Cerebellar nuclear complex (tissue), 1 donor: Measurements from ENCODE around the gene RIMBP2.

ENCODE experiments used
- DNase-seq, 2 experiments: peaks; one replicate each; lab custom pipeline; 2025; lab: John Stamatoyannopoulos, UW

The RIMBP2 gene

GRCh38 chr12:130484221-130484620 is 231.9 kb downstream of the RIMBP2 start:
- DNase-seq, result no peak

DNA sequence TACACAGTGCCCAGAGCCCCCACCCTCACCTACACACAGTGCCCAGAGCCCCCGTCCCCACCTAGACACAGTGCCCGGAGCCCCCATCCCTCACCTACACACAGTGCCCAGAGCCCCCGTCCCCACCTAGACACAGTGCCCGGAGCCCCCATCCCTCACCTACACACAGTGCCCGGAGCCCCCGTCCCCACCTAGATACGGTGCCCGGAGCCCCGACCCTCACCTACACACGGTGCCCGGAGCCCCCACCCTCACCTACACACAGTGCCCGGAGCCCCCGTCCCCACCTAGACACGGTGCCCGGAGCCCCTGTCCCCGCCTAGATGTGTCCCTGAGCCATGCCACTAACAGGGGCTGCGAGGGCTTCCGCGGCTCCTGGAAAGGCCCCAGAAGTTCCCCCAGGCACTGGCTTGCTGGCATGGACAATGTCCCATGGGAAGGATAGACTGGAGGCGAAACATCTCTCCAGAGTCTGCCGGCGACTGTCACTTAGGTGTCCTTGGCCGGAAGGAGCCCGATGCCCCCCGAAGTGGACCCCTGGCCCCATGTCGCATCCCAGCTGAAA is 232.4 kb downstream of the RIMBP2 start:
- no peak for DNase-seq

DNA sequence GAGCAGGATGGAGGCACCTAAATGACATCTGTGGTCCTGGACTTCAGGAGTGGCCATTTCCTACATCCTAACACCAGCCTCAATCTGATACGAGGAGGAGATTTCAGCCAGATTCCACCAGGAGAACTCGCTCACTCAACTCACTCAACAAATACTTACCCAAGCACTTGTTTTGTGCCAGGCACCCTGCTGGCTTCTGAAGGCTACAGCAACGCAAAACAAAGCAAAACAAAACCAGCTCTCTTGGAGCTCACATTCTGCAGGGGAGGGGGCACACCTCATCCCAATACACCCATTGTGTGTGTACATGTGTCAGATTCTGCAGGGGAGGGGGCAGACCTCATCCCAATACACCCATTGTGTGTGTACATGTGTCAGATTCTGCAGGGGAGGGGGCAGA is 233.7 kb downstream of the RIMBP2 start:
- DNase-seq, result no peak

DNA sequence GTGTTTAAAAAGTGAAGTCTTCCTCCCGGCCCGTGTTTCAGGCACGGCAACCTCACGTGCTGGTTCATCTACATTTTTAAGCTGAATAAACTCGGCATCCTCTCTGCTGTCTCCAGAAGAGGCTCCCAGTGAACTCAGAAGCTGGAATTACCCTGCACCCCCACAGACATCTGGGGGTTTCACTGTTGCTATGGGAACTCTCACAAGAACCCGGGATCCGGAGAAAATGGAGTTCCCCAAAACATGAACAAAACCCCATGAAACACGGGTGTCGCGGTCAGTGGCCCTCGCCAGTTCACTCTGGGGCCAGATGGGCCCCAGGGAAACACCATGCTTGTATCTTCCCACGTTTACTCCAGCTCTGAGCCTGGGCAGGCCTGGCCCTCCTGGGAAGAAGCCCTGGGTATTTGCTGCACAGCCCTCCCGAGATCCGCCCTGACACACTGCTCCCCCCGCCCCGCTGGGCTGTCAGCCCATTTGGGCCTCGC is 234.7 kb downstream of the RIMBP2 start:
- DNase-seq, result no peak

GRCh38 chr12:130480887-130481286 is 235.2 kb downstream of the RIMBP2 start:
- no peak for DNase-seq

GRCh38 chr12:130480231-130480630 is 235.9 kb downstream of the RIMBP2 start:
- no peak for DNase-seq

DNA sequence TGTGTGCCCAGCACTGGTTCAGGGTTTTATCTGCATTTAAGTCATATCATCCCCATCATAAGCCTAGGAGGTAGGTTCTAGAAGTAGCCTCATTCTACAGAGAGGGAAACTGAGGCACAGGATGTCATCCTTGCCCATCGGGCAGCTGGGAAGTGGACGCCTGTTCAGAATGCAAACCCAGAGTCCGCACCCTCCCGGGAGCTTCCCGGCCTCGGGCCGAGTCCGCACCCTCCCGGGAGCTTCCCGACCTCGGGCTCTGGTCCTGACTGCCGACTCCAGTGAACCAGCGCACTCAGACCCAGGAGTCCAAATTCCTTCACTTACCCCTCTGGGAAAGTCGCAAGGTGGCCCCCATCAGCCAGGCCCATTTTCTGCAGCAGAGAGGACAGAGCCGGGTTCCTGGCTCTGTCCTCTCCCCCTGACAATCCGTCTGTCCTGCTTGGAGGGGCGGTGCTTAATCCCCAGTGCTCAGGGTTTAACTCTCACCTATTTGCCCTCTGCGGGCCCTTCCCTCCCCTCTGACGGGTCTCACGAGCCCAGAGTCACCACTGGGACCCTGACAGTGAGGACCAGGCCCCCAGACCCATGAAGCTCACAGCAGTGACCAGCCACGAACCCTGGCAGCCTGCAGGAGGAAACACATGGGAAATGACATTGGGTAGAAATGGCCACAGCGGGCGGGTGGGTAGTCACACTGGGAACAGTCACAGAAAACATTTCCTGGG is 236.5 kb downstream of the RIMBP2 start:
- DNase-seq, result no peak

- DNase-seq, result no peak
These were observed 237.3 kb downstream of the RIMBP2 start for GRCh38 chr12:130478786-130479185.

DNA sequence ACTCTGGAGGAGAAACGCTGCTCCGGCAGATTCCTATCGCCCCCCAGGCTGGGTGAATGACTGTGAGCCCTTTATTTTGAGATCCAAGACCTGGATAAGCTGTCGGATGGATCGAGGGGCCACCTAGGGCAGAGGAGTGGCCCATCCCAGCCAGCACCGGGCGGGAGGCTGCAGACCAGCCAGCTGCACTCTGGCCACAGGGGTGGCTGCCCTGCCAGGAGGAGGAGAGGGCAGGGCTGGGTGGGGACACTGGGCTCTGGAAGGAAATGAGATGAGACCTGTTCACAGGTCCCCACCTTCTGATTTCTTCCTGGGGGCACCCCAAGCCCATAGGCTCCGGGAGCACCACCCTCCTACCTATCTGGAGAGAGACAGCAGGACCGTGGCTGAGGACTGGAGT is 238.4 kb downstream of the RIMBP2 start:
- no peak for DNase-seq

GRCh38 chr12:130477266-130477665 is 238.8 kb downstream of the RIMBP2 start:
- no peak for DNase-seq

DNA sequence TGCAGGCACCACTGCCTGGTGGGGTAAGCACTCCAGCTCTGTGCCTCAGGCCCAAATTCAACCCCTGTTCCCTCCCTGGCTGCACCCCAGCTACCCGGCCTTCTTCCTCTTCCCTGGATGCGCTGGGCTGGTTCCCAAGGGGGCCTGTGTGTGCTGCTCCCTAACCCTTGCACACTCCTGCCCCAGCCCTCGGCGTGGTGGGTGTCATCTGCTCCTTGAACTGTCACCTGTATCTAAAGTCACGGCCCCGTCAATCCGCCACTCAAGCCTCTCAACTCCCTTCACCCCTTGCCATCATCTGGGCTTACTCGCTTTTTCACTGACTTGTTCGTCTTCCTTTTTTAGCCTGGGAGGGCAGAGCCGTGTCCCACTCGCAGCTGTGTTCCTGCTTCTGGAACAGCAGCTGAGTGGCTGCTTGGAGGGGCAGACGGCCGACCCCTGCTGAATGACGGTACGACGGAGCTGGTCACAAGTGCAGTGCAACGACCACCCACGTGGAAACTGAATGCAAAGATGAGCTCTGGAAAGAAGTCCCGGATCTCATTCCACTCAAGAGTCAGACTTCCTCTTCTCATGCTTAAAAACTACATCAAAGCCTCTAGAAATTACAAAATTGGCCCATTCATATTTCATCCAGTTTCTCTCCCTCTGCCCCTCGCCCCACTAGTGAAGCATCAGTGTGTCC is 239.5 kb downstream of the RIMBP2 start:
- DNase-seq, result no peak

DNA sequence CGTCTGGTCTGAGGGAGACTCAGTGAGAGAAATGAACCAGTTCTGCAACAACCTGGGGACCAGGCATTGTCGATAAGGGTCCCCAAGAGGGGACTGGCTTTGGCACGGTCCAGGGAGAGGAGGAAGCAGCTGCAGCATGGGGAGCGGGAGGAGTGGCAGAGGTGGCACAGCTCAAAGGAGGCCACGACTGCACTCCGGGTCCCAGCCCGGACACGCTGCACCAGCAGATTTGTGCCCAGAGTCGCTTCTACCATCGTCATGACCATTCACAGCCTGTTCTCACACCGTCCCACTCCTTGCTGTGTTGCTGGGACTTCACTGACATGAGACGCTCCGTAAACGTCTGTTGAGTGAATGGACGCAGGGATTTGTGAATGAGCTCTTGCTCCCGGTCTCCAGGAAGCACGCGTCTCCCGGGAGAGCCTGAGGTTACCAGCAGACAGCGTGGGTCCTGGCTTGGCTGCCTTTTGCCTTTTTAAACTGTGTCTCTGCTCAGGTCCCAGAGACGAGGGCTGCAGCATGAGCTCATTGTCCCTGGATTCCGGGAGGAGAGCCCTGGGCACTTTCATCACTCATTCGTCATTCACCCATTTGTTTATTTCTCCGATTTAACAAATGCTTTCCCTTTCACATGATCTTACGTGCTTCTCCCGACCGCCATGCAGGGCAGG is 241.4 kb downstream of the RIMBP2 start:
- no peak for DNase-seq

DNA sequence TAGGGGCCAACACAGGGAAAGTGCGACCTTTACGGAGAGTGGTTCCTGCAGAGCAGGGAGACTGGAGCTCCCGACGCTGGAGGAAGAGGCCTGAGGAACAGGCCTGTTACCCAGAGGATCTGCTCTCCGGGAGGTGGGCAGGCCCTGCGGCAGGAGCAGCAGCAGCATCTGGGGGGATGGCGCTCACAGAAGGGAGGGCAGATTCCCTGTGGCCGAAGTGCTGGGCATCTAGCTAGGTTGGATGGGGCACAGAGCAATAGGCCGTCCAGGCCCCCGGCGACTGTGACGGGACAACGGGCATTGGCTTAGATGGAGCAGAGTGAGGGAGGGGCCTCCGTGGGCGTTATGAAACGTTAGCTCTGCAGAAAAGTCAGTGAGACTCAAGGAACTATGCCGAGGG is 242.8 kb downstream of the RIMBP2 start:
- no peak for DNase-seq

DNA sequence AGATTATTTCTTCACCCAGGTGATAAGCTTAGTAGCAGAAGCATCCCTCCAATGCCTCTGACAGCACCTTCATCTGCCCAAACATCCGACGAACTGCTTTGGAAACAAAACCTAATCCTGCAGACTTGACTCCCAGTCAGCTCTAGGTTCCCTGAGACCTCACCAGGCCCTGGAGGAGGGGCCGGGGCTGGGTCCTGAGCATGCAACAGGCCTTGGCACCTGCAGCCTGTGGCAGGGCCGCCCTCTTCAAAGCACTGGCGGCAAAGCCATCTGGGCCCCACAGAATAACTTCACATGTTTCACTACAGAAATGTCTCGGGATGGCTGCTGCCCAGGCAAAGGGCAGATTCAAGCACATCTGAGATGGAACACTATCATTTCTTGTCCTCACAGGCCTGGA is 245.1 kb downstream of the RIMBP2 start:
- no peak for DNase-seq

- DNase-seq, result no peak
These were observed 246.5 kb downstream of the RIMBP2 start for GRCh38 chr12:130469552-130469951.

DNA sequence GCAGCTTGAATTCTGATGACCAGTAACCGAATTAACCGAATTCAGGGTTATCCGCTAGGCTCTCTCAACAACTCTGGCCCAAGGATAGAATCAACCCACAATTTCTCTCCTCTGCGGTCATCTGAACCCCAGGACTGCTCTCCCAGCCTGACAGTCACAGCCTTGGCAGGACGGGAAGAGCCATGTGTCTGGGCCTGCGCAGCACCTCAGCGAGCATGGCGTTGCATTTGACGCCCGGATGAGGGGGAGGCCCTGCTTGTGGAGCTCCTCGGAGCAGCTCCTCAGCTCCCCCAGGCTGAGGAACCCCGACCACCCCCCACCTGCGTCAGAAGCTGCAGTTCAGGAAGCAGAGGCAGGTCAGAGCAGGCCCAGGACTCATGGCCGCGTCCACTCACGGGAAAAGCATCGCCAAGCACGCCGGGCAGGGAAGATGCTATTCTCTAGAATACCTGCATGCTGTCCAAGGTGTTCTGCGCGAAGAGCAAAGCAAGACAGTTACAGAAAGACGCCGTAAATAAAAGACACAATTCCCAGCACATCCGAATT is 247.3 kb downstream of the RIMBP2 start:
- DNase-seq, result no peak

- no peak for DNase-seq
These were observed 247.9 kb downstream of the RIMBP2 start for GRCh38 chr12:130468186-130468585.

GRCh38 chr12:130465626-130466025 is 250.5 kb downstream of the RIMBP2 start:
- DNase-seq, result no peak

DNA sequence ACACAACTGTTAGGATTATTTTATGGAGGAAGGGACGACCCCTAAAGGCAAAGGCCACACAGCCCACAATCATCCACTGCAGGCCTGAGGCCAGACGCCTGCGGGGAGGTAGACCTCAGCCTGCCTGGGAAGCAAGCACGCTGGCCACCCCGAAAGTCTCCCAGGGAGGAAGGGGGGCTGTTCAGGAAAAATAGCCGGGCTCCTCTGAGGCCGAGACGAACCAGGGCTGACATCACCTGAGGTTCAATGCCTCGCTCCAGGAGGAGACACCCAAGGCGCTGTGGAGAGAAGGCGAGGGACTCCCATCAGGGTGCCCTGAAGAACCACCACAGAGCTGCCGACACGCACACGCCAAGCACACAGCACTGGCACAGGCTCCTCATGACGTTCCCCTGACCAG is 251.1 kb downstream of the RIMBP2 start:
- no peak for DNase-seq

- no peak for DNase-seq
These were observed 252.1 kb downstream of the RIMBP2 start for GRCh38 chr12:130463818-130464670.

- no peak for DNase-seq
These were observed 252.8 kb downstream of the RIMBP2 start for GRCh38 chr12:130463275-130463658.
